ENCODE data around the gene ZNF512B.
"Not testable (repeated sequence)": the region's sequence is repeated elsewhere in the genome, so short reads cannot be mapped to it uniquely, and the experiment has no call there.

Gene ZNF512B

DNA sequence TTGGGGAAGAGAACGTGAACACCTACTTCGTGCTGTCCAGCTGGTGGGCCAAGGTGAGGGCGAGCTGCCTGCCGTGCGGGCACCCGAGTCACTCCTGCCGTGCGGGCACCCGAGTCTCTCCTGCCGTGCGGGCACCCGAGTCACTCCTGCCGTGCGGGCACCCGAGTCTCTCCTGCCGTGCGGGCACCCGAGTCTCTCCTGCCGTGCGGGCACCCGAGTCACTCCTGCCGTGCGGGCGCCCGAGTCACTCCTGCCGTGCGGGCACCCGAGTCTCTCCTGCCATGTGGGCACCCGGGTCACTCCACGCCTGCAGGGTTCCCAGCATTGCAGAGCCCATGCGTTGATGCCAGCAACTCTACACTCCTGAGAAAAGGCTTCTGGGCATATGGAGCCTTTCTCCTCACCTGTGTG, 40.3 kb downstream of the ZNF512B start:
- DNase-seq, result not testable (repeated sequence)

DNA sequence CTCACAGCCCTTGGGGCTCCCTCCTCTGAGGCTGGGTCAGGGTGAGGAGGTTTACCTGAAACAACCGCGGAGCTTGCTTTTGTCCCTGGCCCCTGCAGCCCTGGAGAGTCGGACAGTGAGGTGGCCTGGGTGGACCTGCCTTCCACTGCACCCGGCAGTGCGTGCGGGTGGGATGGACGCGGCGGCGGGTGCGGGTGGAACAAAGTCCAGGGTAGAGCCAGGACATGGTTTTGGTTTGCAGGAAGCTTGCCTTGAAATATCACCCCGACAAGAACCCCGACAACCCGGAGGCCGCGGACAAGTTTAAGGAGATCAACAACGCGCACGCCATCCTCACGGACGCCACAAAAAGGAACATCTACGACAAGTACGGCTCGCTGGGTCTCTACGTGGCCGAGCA, 40.7 kb downstream of the ZNF512B start:
- no peak for DNase-seq

DNA sequence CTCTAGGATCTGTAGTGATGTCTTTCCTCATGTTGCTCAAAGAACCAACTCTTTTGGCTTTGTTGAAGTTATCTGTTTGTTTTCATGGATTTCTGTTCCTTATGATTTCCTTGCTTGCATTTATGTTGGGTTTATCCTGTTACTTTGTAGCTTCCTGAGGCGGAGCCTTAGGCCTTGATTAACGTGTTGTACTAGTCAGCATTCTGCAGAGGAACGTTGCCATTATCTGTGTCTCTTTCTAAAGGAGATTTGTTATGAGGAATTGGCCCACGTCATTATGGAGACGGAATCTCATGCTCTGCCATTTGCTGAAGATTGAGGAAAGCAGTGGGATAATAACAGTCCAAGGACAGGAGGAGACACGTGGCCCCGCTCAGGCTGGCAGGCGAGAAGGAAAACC, 43.4 kb downstream of the ZNF512B start:
- no peak for DNase-seq

DNA sequence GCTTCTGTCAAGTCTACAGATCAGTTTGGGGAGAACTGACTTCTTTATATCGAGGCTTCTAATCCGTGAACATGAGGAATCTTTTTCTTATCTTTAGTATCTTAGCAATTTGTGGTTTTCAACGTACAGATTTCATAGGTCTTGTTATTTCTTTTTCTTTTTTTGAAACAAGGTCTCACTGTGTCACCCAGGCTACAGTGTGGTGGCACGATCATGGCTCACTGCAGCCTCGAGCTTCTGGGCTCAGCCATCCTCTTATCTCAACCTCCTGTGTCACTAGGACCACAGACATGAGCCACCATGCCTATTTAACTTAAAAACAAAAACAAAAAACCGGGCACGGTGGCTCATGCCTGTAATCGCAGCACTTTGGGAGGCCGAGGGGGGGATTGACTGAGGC, 45.5 kb downstream of the ZNF512B start:
- DNase-seq, result no peak

DNA sequence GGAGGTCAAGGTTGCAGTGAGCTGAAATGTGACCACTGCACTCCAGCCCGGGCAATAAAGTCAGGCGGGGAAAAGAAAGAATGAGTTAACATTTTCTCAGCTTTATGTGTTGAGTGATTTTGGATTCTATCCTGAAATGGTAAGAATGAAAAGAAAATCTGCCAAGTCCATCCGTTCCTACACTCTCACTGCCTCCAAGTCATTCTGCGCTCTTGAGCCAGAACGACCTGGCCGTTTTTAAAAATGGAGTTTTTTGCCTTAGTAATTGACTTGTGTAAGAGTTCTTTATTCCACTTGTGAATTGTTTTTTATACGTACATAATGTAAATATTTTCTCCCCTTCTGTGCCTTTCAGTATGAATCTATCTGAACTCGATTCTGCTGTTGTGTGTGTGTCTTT, 46.1 kb downstream of the ZNF512B start:
- DNase-seq, result no peak

DNA sequence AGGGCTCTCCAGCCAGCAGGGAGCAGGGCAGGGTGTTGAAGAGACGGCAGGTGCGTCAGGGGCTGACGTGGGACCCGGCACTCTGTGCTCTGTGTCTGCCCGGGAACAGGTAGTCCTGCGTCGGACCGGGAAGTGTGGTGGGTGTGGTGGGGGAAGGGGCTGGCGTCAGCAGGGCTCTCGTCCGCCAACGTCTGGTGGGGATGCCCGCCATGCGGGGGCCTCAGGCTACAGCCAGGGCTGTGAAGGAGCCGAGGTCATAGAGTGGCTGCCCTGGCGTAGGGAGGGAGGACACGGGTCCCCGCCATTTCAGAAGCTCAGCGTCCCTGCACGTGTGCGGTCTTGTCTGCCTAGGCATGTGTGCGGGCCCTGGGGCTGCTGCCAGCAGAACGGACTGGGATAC, 49.5 kb downstream of the ZNF512B start:
- DNase-seq, result no peak

DNA sequence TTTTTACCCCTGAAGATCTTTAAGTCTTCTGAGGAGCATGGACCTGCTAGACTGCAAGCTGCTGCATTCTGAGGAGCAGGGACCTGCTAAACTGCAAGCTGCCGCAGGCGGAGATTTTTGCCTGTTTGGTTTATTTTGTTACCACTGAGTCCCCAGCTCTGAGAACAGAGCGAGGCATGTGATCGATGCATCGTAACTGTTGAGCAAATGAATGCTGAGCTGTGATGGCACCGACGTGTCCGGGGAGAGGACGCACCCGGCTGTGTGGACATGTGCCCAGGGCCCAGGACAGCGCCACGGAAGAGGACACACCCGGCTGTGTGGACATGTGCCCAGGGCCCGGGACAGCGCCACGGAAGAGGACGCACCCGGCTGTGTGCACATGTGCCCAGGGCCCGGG, 50.6 kb downstream of the ZNF512B start:
- DNase-seq, result no peak

DNA sequence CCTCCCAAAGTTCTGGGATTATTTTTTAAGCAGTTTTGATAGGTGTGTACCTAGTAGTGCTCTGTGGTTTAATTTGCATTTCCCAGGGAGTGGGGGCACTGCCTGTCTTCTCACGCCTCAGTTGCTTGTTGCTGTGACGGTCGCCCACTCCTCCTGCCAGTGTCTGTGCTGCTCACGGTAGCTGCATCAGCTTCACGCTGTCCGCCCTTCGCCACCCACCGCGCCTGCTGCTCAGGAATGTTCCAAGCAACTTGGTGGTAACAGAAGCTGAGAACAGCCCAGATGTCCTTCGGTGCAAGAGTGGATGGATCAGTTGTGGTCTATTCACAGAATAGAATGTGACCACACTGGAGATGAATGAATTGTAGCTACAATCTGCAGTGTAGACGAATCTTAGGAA, 51.9 kb downstream of the ZNF512B start:
- DNase-seq, result no peak

DNA sequence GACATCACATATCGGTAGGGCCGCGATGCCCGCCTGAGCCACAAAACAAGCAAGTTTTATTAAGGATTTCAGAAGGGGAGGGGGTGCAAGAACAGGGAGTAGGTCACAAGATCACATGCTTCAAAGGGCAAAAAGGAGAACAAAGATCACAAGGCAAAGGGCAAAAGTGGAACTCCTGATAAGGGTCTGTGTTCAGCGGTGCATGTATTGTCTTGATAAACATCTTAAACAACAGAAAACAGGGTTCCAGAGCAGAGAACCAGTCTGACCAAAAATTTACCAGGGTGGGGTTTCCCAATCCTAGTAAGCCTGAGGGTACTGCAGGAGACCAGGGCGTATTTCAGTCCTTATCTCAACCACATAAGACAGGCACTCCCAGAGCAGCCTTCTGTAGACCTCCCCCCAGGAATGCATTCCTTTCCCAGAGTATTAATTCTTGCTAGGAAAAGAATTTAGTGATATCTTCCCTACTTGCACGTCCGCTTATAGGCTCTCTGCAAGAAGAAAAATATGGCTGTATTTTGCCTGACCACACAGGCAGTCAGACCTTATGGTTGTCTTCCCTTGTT, 53.3 kb downstream of the ZNF512B start:
- peak; percentile 70 for DNase-seq

DNA sequence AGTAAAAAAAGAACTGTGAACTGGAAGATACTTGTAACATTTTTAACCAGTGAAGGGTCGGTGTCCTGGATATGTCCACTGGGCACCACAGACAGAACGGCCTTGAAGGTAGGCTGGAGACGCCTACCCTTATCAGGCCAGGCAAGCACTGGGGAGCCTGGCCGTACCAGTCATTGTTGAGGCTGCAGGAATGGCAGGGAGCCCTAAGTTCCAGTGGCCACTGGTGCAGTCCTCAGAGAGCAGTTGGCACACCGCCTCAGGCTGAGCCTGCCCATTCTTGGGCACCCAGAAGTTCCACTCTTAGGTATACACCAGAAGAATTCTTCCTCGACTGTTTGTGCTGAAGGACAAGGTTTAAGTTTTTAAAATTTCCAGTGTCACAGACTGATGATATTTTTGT, 54.3 kb downstream of the ZNF512B start:
- peak; percentile 33 for DNase-seq

DNA sequence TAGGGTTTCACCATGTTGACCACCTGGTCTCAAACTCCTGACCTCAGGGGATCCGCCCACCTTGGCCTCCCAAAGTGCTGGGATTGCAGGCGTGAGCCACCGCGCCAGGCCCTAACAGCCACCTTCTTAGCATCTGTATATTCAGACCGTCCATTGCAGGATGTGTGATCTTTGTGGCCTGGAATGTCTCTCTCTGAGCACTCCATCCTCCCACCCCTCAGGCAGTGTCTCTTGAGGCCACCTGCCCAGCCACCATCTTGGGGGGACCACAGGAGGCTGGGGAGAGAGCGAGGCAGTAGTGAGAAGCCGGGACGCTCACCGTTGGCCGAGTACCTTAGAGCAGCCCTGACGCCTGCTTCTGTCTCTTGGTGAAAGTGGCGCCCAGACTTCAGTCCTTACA, 56.0 kb downstream of the ZNF512B start:
- no peak for DNase-seq

DNA sequence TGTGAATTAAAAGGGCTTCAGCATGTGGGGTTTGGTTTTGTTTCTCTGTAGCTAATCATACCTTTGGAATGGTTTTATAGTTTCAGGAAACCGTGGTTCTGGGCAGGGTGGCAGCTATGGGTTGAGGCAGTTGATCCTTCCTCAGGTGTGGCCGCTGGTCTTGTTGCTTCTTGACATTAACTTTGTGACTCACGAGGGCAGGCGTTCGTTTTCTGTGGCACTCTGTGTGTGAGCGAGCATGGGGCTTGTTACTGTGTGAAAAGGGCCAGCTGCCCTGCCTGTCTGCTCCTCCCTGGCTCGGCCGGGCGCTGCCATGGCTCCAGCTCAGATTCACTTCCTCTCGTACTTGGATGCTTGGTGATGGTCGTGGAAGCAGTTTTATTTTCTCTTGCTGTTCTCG, 58.6 kb downstream of the ZNF512B start:
- DNase-seq, result no peak

DNA sequence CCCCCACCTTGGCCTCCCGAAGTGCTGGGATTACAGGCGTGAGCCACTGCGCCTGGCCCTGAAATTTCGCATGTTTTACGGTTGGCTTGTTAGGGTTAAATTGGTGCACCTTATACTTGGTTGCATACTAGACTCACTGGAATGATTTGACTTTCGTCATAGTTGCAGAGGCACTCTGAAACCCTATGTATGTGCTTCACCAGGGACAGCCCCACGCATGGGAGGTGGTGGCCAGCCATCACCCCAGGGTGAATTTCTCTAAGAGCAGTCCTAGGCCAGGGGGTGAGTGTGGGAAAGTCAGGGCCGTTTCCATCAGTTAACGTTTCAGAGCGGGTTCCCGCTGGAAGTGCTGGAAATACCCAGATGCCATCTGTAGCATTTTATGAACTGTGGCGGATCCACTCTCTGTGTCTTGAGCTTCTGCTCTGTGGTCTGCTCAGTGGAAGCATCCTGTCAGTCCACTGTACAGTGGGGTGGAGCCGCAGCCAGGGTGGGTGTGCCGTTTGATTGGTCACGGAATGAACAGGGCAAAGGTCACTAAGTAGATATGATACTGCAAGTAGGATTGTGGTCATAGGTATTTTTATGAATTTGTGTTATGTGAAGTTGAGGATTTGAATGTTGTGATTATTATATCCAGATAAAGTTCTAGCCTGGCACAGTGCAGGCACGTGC, 61.6 kb downstream of the ZNF512B start:
- no peak for DNase-seq
